Inferior parietal cortex (tissue), 1 donor: ENCODE data around the gene WDR70.
"Not testable (repeated sequence)": the region's sequence is repeated elsewhere in the genome, so short reads cannot be mapped to it uniquely, and the experiment has no call there.

Experiments used
- DNase-seq: peaks from one replicate; pipeline ENCODE4 v3.0.0-alpha.2; 2016; ENCODE audit errors: extremely low spot score

Gene WDR70

GRCh38 chr5:37454402-37455055 is 75.4 kb downstream of the WDR70 start:
- not testable (repeated sequence) for DNase-seq

DNA sequence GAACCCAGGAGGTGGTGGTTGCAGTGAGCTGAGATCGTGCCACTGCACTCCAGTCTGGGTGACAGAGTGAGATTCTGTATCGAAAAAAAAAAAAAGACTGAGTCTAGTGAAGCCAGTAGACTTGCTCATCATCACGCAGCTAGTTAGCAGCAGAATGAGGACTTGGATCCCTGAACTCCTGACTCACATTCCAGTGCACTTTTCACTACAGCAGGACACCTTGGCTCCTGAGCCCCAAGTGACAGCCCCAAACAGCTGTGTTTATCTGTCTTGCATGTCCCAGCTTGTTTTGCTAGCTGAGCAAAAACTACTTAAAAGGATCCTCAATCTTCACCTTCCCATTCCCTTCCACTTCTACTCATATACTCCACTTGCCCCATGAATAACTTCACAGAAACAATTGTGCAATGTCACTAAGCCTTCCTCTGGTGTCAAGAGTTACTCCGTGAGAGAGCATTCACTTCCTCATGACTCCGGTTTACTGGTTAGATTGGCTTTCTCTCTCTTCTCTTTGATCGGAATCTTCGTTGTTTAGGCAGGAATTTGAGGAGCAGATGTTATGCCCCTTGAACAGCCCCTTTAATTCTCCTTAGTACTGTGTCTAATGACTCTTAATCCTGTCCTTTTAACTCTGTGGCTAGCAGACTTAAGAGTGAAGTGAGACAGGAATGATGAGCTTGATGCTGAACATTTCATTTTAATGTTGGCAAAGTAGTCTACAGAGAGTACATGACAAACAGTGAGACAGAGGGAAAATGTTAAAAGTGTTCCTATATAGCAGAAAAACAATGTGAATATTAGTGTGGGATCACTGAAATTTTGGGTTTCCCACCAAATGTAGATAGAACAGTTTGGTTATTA is 84.3 kb downstream of the WDR70 start:
- not testable (repeated sequence) for DNase-seq

GRCh38 chr5:37464581-37464980 is 85.5 kb downstream of the WDR70 start:
- DNase-seq: not testable (repeated sequence)

- DNase-seq: not testable (repeated sequence)
These were observed 90.3 kb downstream of the WDR70 start for GRCh38 chr5:37469383-37469782.

DNA sequence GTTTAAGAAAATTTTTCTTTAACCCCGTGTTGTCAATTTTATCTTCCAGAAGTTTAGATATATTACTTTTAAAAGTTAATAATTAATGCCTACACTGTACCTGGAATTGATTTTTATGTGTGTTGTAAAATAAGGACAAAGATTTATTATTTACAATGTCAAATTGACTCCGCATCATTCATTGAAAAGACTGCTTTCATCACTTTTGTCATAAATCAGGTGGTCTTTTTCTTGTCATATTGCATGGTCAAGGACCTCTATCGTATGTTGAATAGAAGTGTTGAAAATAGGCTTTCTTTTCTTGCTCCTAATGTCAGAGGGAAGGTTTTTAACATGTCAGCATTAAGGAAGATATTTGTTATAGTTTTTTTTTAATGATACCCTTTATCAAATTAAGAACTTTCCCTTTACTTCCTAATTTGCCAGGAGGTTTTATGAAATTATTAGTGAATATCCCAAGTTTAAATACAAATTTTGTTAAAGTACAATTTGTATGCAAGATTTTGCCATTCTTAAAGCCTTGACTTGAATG is 92.6 kb downstream of the WDR70 start:
- DNase-seq: no peak

GRCh38 chr5:37477426-37477825 is 98.3 kb downstream of the WDR70 start:
- DNase-seq: no peak

- no peak for DNase-seq
These were observed 99.2 kb downstream of the WDR70 start for GRCh38 chr5:37478121-37478894.

GRCh38 chr5:37481395-37481794 is 102.3 kb downstream of the WDR70 start:
- not testable (repeated sequence) for DNase-seq

- no peak for DNase-seq
These were observed 111.1 kb downstream of the WDR70 start for GRCh38 chr5:37490120-37490810.

- no peak for DNase-seq
These were observed 111.8 kb downstream of the WDR70 start for GRCh38 chr5:37490931-37491330.

DNA sequence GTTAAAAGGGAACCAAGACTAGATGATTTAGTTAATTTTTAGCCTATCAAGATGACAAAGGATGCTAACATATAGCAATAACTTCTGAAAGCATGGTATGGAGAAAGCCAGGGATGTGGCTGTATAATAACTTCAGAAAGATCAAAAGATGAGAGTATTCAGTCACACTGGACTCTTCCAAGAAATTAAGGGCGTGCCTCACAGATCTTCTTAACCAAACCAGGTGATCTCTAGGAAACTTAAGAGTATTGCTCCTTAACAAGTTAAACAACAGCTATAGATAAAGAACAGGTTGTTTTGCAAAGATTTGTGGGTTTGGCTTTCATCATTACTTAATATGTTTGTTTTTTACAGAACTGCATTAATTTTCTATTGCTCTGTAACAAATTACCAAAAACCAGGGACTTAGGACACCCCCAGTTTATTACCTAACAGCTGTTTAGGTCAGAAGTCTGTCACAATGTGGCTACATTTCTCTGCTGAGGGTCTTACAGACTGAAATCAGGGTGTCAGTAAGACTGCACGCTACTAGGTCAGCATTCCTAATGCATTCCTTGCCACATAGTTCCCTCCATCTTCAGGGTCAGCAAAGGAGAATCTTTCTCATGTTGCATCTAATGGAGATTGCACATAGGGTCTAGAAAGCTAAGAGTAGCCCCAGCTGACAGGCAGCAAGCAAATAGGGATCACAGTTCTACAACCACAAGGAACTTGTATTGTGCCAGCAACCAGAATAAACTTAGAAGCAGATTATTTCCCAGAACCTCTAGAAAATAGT is 113.8 kb downstream of the WDR70 start:
- no peak for DNase-seq

DNA sequence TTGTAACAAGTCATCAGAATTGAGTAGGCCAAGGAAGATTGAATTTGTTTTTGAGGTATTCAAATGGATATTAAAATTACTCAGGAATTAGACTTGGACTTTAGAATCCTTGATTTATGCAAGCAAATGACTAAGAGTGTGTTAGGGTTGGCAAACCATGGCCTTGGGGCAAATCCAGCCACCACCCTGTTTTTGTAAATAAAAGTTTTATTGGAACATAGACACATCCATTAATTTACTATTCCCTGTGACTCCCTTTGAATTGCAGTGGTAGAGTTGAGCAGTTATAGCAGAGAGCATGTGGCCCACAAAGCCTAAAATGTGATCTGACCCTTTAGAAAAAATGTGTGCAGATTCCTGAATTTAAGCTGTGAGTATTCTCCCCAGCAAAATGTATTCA is 115.6 kb downstream of the WDR70 start:
- DNase-seq: no peak

DNA sequence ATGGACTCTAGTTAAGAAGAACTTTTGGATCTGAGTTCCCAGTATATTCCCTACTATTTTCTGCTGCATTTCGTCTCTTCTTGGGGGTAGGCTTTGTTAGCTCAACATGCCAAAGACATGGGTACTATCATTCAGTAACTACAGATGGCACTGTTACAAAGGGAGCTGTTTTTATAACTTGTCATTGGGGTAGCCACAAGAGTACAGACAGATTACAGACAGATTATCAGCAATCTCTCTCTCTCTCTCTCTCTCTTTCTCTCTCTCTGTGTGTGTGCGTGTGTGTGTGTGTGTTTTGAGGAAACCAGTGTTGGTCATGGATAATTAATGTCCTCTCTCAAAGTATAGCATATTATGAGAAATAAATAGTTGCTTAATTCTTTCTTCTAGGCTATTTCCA is 116.1 kb downstream of the WDR70 start:
- no peak for DNase-seq

- DNase-seq: no peak
These were observed 116.7 kb downstream of the WDR70 start for GRCh38 chr5:37495668-37496347.

DNA sequence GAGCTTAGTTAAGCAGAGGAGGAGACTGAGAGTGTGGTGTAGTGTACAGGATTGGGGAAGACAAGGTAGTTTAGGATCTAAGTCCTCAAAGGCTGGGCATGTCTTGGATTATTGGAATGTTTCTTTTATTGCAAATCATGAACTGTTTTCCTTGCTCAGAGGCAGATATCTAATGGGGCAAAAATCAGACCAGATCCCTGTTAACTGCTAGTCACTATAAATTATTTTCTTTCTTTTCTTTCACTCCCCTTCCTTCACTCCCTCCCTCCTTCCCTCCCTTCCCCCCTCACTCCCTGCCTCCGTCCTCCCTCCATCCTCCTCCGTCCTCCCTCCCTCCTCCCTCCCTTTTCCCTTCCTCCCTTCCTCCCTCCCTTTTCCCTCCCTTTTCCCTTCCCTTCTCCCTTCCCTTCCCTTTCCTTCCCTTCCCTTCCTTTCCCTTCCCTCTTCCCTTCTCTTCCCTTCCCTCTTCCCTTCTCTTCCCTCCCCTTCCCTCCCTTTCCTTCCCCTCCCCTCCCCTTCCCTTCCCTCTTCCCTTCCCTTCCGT is 117.9 kb downstream of the WDR70 start:
- DNase-seq: no peak

GRCh38 chr5:37501152-37501551 is 122.0 kb downstream of the WDR70 start:
- no peak for DNase-seq

DNA sequence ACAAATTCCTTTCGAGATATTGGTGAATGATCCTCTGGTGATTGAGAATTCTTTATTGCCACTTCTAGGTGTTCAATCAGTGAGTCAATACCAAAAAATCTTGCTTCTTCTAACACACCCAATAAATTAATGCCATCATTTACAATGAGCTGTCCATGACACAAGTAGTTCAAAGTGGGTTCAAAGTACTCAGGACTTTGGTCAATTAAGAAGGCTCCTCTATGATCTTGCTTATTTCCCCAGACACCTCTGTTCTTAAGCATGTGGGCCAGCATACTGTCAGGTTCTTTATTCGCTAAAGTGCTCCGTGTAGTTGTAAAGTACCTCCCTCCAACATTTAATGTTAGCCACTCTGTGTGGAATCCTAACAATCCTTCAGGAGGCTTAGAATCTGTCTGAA is 127.1 kb downstream of the WDR70 start:
- no peak for DNase-seq

DNA sequence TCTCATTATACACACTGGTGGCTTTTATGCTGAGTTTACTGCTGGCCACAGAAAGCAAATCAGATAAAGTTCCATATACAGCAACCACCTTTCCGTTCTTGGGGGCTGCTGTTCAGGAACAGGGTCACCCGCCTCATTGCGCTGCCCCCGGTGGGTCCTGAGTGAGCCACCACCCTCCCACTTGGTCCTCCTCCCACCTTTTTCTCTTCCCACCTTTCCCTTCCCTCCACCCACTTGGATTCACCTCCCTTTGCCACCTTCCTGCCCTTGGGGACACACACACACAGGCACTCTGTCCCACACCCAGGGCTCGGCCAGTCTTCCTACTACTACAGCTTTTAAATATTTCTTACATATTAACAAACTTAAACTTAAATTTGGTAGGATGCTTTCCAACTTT is 127.6 kb downstream of the WDR70 start:
- DNase-seq: no peak

DNA sequence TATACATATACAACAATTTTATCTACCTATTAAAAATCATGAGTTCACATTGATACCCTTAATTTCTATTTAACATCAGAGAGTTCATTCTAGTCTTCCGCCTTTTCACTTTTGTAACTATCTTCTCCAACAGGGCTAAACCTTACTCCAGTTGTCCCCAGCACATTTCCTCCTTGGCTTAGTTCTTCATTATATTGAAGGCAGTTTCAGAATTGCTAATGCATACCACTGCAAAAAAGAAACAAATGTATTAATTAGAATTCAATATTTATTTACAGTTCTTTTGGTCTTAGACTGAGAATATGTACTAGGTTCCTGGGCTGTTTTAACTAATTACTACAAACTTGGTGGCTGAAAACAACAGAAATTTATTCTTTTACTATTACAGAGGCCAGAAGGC is 132.5 kb downstream of the WDR70 start:
- no peak for DNase-seq

- DNase-seq: no peak
These were observed 135.8 kb downstream of the WDR70 start for GRCh38 chr5:37514946-37515345.
